K562 (cell line): ENCODE data around the gene ANKRD1.

Source experiments
- CBX2 ChIP-seq: fragments of 200-600 bp; sonication (generic); IDR thresholded peaks from one replicate; pipeline ENCODE4 v1.6.1; 2012; ENCODE audit warnings: mild to moderate bottlenecking, low read length, inconsistent platforms; ENCODE audit not compliant: insufficient read depth, poor library complexity, severe bottlenecking
- CTCF ChIP-seq, 3 experiments: IDR thresholded peaks in 2 of 3; conservative IDR thresholded peaks in 1 of 3; 2 replicates each; pipeline ENCODE4 v1.5.1; 2011 to 2012; ENCODE audit warnings: low read length in 3 of 3, mild to moderate bottlenecking in 3 of 3, control low read depth in 2 of 3, improper control_type of control experiment in 1 of 3, inconsistent platforms in 1 of 3, low read depth in 1 of 3, mixed read lengths in 1 of 3, moderate library complexity in 1 of 3; ENCODE audit not compliant: insufficient read depth in 2 of 3
- ELF4 ChIP-seq: fragments of 450-650 bp; formaldehyde crosslinking; IDR thresholded peaks from 2 replicates; pipeline ENCODE4 v1.4.0; 2022; ENCODE audit warnings: missing genetic modification characterization
- EZH2 ChIP-seq: IDR thresholded peaks from 2 replicates; pipeline ENCODE4 v1.6.1; 2012; ENCODE audit warnings: low read depth, mild to moderate bottlenecking, inconsistent platforms, low read length, borderline replicate concordance
- NCOA6 ChIP-seq: fragments of 450-650 bp; IDR thresholded peaks from 2 replicates; pipeline ENCODE4 v1.6.1; 2017; ENCODE audit warnings: mild to moderate bottlenecking
- ZBTB5 ChIP-seq: fragments of 450-650 bp; IDR thresholded peaks from 2 replicates; pipeline ENCODE4 v1.6.1; 2017; ENCODE audit warnings: antibody characterized with exemption
- ZNF609 ChIP-seq: sonication (generic); formaldehyde crosslinking; IDR thresholded peaks from 2 replicates; pipeline ENCODE4 v1.8.1; 2023; ENCODE audit warnings: missing genetic modification reagents, mild to moderate bottlenecking, borderline replicate concordance

- no peak for TF ChIP-seq CTCF (IDR thresholded peaks at IDR 0.05 in 2 of 3, conservative IDR thresholded peaks at IDR 0.05 in 1 of 3; ENCODE audit: insufficient read depth in 2 of 3, low read depth in 1 of 3, low read length in 3 of 3)
- TF ChIP-seq ZBTB5, result no peak
- no peak for TF ChIP-seq EZH2
- TF ChIP-seq NCOA6, result no peak
- no peak for TF ChIP-seq ZNF609
- TF ChIP-seq CBX2, result no peak
- no peak for TF ChIP-seq ELF4 (CRISPR knock-in tag)
Observed at GRCh38 chr10:90917968-90918318, 2.9 kb downstream of the ANKRD1 start.
